DMS53 treated with DMSO at 0.1 percent for 48 hours (cell line): Measurements from ENCODE around the gene TH.

Experiments
- DNase-seq: peaks from one replicate; lab custom pipeline; 2025; ENCODE audit not compliant: unreplicated experiment; lab: John Stamatoyannopoulos, UW

Gene TH

GRCh38 chr11:2163428-2163978, 8.1 kb downstream of the TH start:
- DNase-seq = no peak

- no peak for DNase-seq
These were observed 10.8 kb downstream of the TH start, which contains the start of gene INS for GRCh38 chr11:2160736-2161259. TSS of gene INS (minus strand) at chr11:2161209. CDS start at chr11:2160971, 238 bp downstream.

GRCh38 chr11:2159536-2160413, 11.8 kb downstream of the TH start:
- DNase-seq = no peak

GRCh38 chr11:2158966-2159365, 12.6 kb downstream of the TH start:
- DNase-seq = no peak

- DNase-seq = no peak
These were observed 13.3 kb downstream of the TH start for GRCh38 chr11:2158296-2158737.

- DNase-seq = no peak
These were observed 14.1 kb downstream of the TH start for GRCh38 chr11:2157294-2158040.

GRCh38 chr11:2156416-2157182, 15.0 kb downstream of the TH start:
- peak; percentile 61 for DNase-seq

GRCh38 chr11:2155511-2155910, 16.1 kb downstream of the TH start:
- no peak for DNase-seq

GRCh38 chr11:2154889-2155288, 16.7 kb downstream of the TH start:
- no peak for DNase-seq

GRCh38 chr11:2154195-2154585, 17.4 kb downstream of the TH start:
- no peak for DNase-seq

- DNase-seq = no peak
These were observed 17.9 kb downstream of the TH start for GRCh38 chr11:2153581-2154194.

GRCh38 chr11:2151500-2152257, 19.9 kb downstream of the TH start:
- peak; percentile 77 for DNase-seq

GRCh38 chr11:2149864-2150847, 21.5 kb downstream of the TH start:
- no peak for DNase-seq

GRCh38 chr11:2149460-2149859, 22.2 kb downstream of the TH start:
- no peak for DNase-seq

GRCh38 chr11:2148595-2148994, 23.0 kb downstream of the TH start:
- DNase-seq = no peak

GRCh38 chr11:2147391-2147790, 24.2 kb downstream of the TH start:
- no peak for DNase-seq

GRCh38 chr11:2146051-2146450, 25.6 kb downstream of the TH start:
- DNase-seq = no peak

GRCh38 chr11:2144544-2145248, 26.9 kb downstream of the TH start:
- no peak for DNase-seq
